Measurements from ENCODE around the gene MGP. TPM values are rescaled to one million over a fixed set of nuclear protein-coding genes. Genes with fewer than 3 reads are reported as not detected.

Gene MGP
- polyA plus RNA-seq, 1 donor from 2014 or later: 0.90 TPM

DNA sequence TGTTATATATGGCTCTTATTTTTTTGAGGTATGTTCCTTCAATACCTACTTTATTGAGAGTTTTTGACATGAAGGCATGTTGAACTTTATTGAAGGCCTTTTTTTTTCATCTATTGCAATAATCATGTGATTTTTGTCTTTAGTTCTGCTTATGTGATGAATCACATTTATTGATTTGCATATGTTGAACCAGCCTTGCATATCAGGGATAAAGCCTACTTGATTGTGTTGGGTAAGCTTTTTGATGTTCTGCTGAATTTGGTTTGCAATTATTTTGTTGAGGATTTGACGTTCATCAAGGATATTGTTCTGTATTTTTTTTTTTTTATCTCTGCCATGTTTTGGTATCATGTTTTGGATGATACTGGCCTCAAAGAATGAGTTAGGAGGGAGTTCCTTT, 27.1 kb downstream of the MGP start:
- Histone ChIP-seq H3K36me3 (ENCODE audit: insufficient read depth, low read length) (no peaks in the 10 kb centered on the region), H4K20me1 (ENCODE audit: insufficient read depth) (no peaks in the 10 kb centered on the region), H3K79me2 (replicated peaks; ENCODE audit: insufficient read depth, low read length) (no peaks in the 10 kb centered on the region), H3F3A (ENCODE audit: insufficient read depth, low read length, poor library complexity, severe bottlenecking) (no peaks in the 10 kb centered on the region), H3K27ac (ENCODE audit: low read length) (no peak overlapping the region), H3K4me2 (ENCODE audit: low read length) (no peak overlapping the region), H2AFZ (ENCODE audit: low read depth, low read length) (no peak overlapping the region), H3K9ac (ENCODE audit: low read length) (no peak overlapping the region), H3K27me3 (ENCODE audit: insufficient read depth, low read depth, low read length) (no peaks in the 10 kb centered on the region), H3K9me2 (ENCODE audit: insufficient read depth, low read length) (no peaks in the 10 kb centered on the region), H3K9me3 (ENCODE audit: low read length) (no peaks in the 10 kb centered on the region), H3K4me3 (ENCODE audit: low read length) (no peak overlapping the region)
- TF ChIP-seq EP300 (conservative IDR thresholded peaks at IDR 0.05; ENCODE audit: poor library complexity, severe bottlenecking): no peak
- TF ChIP-seq, protein P1, sequence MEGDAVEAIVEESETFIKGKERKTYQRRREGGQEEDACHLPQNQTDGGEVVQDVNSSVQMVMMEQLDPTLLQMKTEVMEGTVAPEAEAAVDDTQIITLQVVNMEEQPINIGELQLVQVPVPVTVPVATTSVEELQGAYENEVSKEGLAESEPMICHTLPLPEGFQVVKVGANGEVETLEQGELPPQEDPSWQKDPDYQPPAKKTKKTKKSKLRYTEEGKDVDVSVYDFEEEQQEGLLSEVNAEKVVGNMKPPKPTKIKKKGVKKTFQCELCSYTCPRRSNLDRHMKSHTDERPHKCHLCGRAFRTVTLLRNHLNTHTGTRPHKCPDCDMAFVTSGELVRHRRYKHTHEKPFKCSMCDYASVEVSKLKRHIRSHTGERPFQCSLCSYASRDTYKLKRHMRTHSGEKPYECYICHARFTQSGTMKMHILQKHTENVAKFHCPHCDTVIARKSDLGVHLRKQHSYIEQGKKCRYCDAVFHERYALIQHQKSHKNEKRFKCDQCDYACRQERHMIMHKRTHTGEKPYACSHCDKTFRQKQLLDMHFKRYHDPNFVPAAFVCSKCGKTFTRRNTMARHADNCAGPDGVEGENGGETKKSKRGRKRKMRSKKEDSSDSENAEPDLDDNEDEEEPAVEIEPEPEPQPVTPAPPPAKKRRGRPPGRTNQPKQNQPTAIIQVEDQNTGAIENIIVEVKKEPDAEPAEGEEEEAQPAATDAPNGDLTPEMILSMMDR (IDR thresholded peaks at IDR 0.05; ENCODE audit: poor library complexity, severe bottlenecking): no peak
- no peak for TF ChIP-seq TAF1 (IDR thresholded peaks at IDR 0.05; ENCODE audit: low read depth)
- no peak for TF ChIP-seq RAD21 (conservative IDR thresholded peaks at IDR 0.05)
- no peak for TF ChIP-seq MXI1 (conservative IDR thresholded peaks at IDR 0.05; ENCODE audit: poor library complexity, severe bottlenecking)
- no peak for TF ChIP-seq POLR2AphosphoS5 (IDR thresholded peaks at IDR 0.05)
- no peak for TF ChIP-seq EZH2 (IDR thresholded peaks at IDR 0.05; ENCODE audit: borderline replicate concordance, insufficient read depth, low read length, poor library complexity, severe bottlenecking)
- no peak for TF ChIP-seq SMC3 (conservative IDR thresholded peaks at IDR 0.05; ENCODE audit: poor library complexity)

- Histone ChIP-seq H3K9ac (ENCODE audit: low read length) (no peak overlapping the region), H3K4me2 (ENCODE audit: low read length) (no peak overlapping the region), H3K4me3 (ENCODE audit: low read length) (no peak overlapping the region), H3K79me2 (replicated peaks; ENCODE audit: insufficient read depth, low read length) (no peaks in the 10 kb centered on the region), H2AFZ (ENCODE audit: low read depth, low read length) (no peak overlapping the region), H3K9me3 (ENCODE audit: low read length) (no peaks in the 10 kb centered on the region), H3K36me3 (ENCODE audit: insufficient read depth, low read length) (no peaks in the 10 kb centered on the region), H3F3A (ENCODE audit: insufficient read depth, low read length, poor library complexity, severe bottlenecking) (no peaks in the 10 kb centered on the region), H3K9me2 (ENCODE audit: insufficient read depth, low read length) (no peaks in the 10 kb centered on the region), H3K27ac (ENCODE audit: low read length) (no peak overlapping the region), H4K20me1 (ENCODE audit: insufficient read depth) (no peaks in the 10 kb centered on the region), H3K27me3 (ENCODE audit: insufficient read depth, low read depth, low read length) (no peaks in the 10 kb centered on the region)
- TF ChIP-seq MXI1 (conservative IDR thresholded peaks at IDR 0.05; ENCODE audit: poor library complexity, severe bottlenecking): no peak
- TF ChIP-seq EZH2 (IDR thresholded peaks at IDR 0.05; ENCODE audit: borderline replicate concordance, insufficient read depth, low read length, poor library complexity, severe bottlenecking): no peak
- no peak for TF ChIP-seq EP300 (conservative IDR thresholded peaks at IDR 0.05; ENCODE audit: poor library complexity, severe bottlenecking)
- no peak for TF ChIP-seq POLR2AphosphoS5 (IDR thresholded peaks at IDR 0.05)
- no peak for TF ChIP-seq TAF1 (IDR thresholded peaks at IDR 0.05; ENCODE audit: low read depth)
- no peak for TF ChIP-seq RAD21 (conservative IDR thresholded peaks at IDR 0.05)
- TF ChIP-seq SMC3 (conservative IDR thresholded peaks at IDR 0.05; ENCODE audit: poor library complexity): no peak
- no peak for TF ChIP-seq REST (IDR thresholded peaks at IDR 0.05; ENCODE audit: borderline replicate concordance)
- TF ChIP-seq, protein P1 (IDR thresholded peaks at IDR 0.05; ENCODE audit: poor library complexity, severe bottlenecking): no peak
Measured at GRCh38 chr12:14854586-14855183, 31.0 kb downstream of the MGP start.
